AG08396 (cell line): ENCODE data around the gene LIPT2.

Experiments
- DNase-seq: peaks from one replicate; pipeline ENCODE4 v3.0.0; 2012; ENCODE audit warnings: low spot score, mixed read lengths

Gene LIPT2

DNA sequence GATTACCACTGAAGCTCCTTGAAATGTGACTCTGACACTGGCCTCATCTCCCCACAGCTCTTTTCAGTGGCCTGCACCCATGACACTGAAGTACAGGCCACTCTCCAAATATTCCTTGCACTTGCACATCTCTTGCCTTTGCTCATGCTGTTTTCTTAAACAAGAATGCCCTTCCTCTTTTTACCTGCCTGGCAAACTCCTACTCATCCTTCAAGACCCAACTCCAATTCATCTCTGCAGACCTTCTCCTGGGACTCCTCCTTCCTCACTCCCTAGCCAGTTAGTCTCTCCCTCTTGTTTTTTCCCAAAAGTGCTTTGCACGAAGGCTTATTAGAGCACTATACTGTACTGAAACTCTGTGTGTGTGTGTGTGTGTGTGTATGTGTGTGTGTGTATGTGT, 28.8 kb downstream of the LIPT2 start:
- no peak for DNase-seq

DNA sequence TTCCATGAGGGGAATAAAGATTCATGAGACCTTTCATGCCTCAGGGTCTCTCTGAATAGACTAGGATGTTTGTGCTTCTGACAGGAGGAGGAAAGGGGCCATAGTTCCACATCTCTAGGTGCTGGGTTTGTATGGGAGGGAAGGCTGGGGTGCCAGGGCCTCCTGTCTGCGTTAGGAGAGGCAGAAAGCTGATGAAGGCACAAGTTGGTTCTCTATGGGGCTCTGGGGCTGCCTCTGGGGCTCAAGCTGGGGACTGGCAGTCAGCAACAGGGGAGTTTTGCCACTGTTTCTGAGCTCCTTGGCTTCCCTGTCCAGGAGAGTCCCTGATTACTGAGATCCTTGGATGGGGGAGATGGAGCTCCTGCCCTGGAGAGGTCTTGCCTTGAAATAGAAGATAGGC, 30.3 kb downstream of the LIPT2 start:
- DNase-seq: no peak

DNA sequence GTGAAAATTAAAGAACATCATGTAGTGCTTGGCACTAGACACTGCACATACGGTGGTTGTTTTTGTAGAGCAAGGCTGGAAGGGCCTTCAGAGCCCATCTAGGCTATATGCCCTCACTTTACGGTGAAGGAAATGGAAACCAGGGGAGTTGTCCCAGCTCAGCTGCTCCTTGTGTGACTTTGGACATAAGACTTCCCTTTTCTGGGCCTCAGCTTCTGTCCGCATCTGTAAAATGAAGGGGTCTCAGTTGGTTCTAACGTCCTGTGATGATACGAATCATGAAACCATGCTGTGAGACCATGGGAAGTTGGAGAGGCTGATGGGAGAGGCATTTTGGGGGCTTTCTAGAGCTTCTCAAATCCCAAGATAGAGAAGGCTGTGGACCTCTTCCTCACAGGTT, 30.9 kb downstream of the LIPT2 start:
- no peak for DNase-seq

DNA sequence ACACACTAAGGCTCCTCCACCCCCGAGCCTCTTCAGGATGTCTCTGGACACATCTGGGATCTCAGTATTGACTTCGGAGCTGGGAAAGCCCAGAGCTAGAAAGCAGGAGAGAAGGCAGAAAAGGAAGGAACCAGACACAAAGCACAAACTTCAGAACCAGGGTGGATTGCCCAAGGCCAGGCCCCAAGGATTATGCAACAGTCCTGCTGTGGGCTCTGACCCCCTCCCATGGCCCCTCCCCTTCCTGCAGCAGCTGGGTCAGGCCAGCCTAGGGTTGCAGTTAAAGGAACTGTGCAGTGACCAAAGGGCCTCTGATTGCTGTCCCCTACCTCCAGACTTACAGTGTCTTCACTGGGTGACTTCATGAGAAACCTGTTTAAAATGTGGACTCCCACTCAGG, 31.5 kb downstream of the LIPT2 start:
- no peak for DNase-seq

GRCh38 chr11:74460481-74461154, 32.9 kb downstream of the LIPT2 start:
- peak; percentile 43 for DNase-seq

- no peak for DNase-seq
These were observed 33.5 kb downstream of the LIPT2 start for GRCh38 chr11:74460065-74460464.

DNA sequence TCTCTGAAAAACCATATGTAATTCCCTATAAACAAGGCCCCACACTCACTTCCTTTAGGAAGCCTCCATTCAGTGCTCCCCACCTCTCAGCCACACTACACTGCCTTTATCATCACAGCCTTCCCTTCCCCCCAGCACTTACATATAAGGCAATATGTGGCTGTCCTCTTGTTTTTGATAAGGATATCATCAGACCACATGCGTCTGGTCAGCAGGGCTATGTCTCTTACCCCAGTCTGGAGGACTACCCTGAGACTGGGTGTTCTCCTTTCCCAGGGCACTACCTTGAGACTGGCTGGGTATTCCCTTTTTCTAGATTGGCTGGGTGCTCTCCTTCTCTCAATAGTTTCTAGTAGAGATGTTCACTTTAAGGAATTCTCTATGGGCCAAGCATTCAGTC, 33.9 kb downstream of the LIPT2 start:
- no peak for DNase-seq

DNA sequence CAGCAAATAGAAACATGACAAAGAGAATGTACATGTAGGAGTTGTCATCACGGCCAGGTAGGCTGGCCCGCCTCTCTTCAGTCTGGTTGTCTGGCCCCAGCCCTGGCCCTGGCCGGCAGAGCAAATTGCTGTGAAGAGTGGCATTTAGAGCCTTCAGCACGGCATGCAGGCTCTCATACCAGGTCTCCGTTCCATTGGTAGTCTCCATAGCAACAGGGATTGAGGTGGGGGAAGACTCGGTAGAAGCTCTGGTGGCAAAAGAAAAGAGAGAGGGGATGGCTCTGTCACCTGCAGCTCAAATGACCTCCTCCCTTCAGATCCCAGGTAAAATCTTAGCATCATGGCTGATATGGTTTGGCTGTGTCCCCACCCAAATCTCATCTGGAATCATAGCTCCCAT, 36.2 kb downstream of the LIPT2 start:
- no peak for DNase-seq

DNA sequence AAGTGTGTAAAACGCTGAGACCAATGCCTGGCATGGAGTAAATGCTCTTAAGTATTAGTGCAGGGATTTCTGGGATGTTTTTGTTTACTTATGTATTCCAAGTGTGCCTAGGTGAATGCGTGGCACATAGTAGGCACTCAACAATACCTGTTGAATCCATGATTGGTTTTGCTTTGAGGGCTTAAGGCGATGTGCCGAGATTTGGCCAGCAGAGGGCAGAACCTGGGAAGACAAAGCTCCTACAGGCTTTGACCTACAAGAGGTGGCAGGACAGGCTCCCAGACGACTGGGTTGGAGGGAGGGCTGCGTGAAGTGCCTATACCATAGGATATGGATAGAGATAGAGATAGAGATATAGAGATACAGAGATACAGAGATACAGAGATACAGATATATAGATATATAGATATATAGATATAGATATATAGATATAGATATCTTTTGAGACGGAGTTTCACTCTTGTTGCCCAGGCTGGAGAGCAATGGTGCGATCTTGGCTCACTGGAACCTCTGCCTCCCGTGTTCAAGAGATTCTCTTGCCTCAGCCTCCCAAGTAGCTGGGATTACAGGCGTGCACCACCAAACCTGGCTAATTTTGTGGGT, 40.0 kb downstream of the LIPT2 start:
- peak; percentile 78 for DNase-seq

- DNase-seq: no peak
These were observed 41.2 kb downstream of the LIPT2 start for GRCh38 chr11:74452366-74452765.

DNA sequence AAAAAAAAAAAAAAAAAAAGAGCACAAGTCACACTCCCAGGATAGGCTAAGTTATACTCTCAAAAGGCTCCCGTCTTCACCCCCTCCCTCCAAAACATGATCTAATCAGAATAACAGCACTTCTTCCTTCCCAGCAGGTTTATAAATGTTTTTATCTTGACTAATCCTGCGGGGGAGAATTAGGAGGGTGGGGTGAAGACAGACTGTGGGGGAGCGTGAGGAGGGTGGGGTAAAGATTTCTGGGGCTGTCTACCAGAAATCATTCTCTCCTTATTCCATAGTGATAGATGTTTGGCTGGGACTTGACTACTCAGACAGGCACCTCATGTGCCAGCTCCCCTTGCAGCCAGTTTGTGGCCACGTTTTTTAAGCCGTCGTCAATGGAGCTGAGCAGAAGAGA, 43.2 kb downstream of the LIPT2 start:
- DNase-seq: no peak

DNA sequence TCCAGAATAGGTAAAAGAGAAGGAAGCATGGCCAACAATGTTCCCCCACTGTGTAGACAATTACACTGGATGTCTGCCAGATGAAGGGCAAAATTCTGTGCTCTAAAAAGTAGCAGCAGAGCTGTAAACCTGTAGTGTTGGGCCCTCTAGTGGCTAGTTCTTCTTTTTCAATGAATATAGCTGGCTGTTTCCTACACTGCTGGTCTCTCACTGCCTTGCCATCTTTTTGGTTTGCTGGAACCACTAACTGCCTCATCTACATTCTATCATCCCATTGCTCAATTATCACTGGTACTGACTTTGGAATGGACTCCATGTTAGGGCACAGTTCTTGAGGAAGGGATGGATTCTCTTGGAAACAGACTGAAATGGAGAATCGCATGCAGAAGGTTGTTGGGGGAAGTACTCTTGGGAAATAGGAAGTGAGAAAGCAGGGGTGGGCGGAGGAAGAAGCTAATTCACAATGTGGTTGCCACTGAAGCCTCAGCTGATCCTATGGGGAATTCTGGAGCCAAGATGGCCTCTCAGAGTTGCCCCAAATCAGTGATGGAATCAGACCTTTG, 44.1 kb downstream of the LIPT2 start:
- peak; percentile 73 for DNase-seq

- DNase-seq: no peak
These were observed 45.8 kb downstream of the LIPT2 start for GRCh38 chr11:74447720-74448119.

DNA sequence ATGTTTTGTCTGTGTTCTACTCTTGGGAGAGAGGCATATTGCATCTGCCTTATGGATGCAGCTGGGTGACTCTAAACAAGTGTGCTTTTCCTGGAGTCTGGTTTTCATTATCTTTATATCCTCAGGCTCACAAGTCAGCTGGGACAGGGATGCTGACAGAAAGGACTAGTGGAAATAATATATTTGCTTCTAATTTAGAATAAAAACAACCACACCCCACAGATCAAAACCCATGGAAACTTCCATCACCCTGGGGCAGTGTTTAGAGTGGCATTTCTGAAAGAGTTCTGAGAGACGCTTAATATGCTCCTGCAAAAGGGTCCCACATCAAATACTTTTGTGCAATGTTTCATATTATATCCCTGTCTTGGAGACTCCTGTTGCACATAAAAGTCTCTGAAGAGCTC, 47.0 kb downstream of the LIPT2 start:
- no peak for DNase-seq

GRCh38 chr11:74444173-74444826, 49.2 kb downstream of the LIPT2 start:
- no peak for DNase-seq

DNA sequence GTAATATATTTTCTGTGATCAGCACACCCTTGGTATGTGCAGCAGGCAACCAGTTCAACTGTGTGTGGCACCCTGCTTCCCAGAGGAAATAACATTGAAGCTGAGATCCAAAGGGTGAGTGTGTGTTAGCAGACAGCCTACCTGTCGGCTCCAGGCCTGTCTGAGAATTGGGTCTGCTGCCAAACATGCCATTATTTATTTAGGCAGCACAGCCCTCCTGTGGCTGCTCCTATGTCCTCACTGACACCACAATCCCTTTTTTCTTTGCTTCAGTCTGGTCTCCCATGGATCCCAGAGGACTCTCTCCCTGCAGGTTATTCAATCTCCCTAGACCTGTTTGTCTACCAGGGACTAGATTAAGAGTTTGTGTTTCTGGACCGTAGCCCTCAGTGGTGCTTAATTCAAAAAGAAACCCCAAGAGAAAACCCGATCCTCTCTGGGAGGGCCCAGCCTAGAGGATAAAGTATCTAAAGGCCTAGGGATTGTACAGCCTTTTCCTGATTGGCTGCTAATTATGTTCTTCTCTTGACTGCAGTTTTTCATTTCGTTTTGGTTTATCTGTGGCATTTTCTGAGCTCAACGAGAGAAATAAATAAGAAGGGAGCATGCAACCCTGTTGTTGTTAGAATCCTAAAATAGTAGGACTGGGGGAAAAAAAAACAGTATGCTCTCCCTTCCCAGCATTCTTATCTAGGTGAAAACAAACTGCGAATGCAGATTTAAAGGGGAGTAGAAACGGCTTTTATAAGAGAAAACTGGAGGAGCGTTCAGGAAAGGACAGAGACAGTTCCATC, 50.3 kb downstream of the LIPT2 start:
- DNase-seq: no peak

GRCh38 chr11:74442636-74443035, 50.9 kb downstream of the LIPT2 start:
- no peak for DNase-seq
